Measurements from ENCODE around the gene TMEM123. TPM values are rescaled to one million over a fixed set of nuclear protein-coding genes. Genes with fewer than 3 reads are reported as not detected.

Gene TMEM123
- total and polyA plus RNA-seq, 10 of the 15 experiments (the other 5 are each of a cell fraction or from before 2014, with no cell fraction given) = 35.1 to 667 (median 123) TPM

- ATAC-seq (no peak), DNase-seq (ENCODE audit: low read depth, low spot score) (no peak), FAIRE-seq (no peak)
- BruUV-seq (replicated peaks) = no TSS peak
- no peaks in the 10 kb centered on the region for H3K9me3 ChIP-seq (replicated peaks; ENCODE audit: control insufficient read depth, insufficient read depth, low read length)
- H3K27me3 ChIP-seq (replicated peaks in 1 of 2; ENCODE audit: control insufficient read depth in 2 of 2, insufficient read depth in 2 of 2, low read length in 1 of 2) = 0 out of 4 replicates have a peak, but pooled peaks cover 0 to 3% of the 10 kb centered on the region in 2 experiments
- ChIA-PET SMC1A (ENCODE audit: uncharacterized antibody, unreplicated experiment) (interaction anchor here (0.6 to 4.4 kb wide), 16 partner anchors 8 to 193 kb away, joined by 3 to 17 read pairs (median 4); no protein-coding TSS in a partner anchor), RAD21 (ENCODE audit: unreplicated experiment) (interaction anchor here (0.6 to 2.8 kb wide), 6 partner anchors 8 to 126 kb away, joined by 3 to 11 read pairs (median 6); no protein-coding TSS in a partner anchor), CTCF (interaction anchor here (1.1 to 2.9 kb wide), 8 partner anchors 10 to 199 kb away, joined by 3 to 24 read pairs (median 6); no protein-coding TSS in a partner anchor), POLR2A (interaction anchor here (0.5 to 1.2 kb wide), 3 partner anchors 9 to 665 kb away, joined by 3 to 5 read pairs (median 3); no protein-coding TSS in a partner anchor)
- no peak overlapping the region for H3K27ac ChIP-seq (ENCODE audit: control insufficient read depth, insufficient read depth)
- WGBS (ENCODE audit: insufficient coverage, insufficient replicate concordance, low lambda C conversion rate, missing lambda C conversion rate) = 93% methylated on average over 1 of the region's 1 CpG
- H3K4me1 ChIP-seq (ENCODE audit: control insufficient read depth, insufficient read depth, low read length) = peaks cover 11% of the 10 kb centered on the region
- in situ Hi-C loops (cut with MboI) (loop anchor here (25.0 kb wide), 1 partner anchor 100 kb away; no protein-coding TSS in a partner anchor), intact Hi-C loops (cut with micrococcal nuclease; ENCODE audit: unreplicated experiment) (no loop called here)
- H2AFZ ChIP-seq (ENCODE audit: control insufficient read depth, low read depth, low read length) = no peak overlapping the region
- no peaks in the 10 kb centered on the region for H3K36me3 ChIP-seq (ENCODE audit: control insufficient read depth in 2 of 2, insufficient read depth in 2 of 2, low read length in 1 of 2)
- no peaks in the 10 kb centered on the region for H4K20me1 ChIP-seq (ENCODE audit: control insufficient read depth, insufficient read depth)
- no peak overlapping the region for H3K9ac ChIP-seq (ENCODE audit: control insufficient read depth, insufficient read depth, low read length)
- H3K79me2 ChIP-seq (ENCODE audit: control insufficient read depth, insufficient read depth, low read length) = no peaks in the 10 kb centered on the region
- H3K4me2 ChIP-seq (ENCODE audit: control insufficient read depth, insufficient read depth) = no peak overlapping the region
- H3K4me3 ChIP-seq = no peak overlapping the region
- no peak for TF ChIP-seq HCFC1 (IDR thresholded peaks at IDR 0.05; ENCODE audit: low read length)
- TF ChIP-seq, protein P1, sequence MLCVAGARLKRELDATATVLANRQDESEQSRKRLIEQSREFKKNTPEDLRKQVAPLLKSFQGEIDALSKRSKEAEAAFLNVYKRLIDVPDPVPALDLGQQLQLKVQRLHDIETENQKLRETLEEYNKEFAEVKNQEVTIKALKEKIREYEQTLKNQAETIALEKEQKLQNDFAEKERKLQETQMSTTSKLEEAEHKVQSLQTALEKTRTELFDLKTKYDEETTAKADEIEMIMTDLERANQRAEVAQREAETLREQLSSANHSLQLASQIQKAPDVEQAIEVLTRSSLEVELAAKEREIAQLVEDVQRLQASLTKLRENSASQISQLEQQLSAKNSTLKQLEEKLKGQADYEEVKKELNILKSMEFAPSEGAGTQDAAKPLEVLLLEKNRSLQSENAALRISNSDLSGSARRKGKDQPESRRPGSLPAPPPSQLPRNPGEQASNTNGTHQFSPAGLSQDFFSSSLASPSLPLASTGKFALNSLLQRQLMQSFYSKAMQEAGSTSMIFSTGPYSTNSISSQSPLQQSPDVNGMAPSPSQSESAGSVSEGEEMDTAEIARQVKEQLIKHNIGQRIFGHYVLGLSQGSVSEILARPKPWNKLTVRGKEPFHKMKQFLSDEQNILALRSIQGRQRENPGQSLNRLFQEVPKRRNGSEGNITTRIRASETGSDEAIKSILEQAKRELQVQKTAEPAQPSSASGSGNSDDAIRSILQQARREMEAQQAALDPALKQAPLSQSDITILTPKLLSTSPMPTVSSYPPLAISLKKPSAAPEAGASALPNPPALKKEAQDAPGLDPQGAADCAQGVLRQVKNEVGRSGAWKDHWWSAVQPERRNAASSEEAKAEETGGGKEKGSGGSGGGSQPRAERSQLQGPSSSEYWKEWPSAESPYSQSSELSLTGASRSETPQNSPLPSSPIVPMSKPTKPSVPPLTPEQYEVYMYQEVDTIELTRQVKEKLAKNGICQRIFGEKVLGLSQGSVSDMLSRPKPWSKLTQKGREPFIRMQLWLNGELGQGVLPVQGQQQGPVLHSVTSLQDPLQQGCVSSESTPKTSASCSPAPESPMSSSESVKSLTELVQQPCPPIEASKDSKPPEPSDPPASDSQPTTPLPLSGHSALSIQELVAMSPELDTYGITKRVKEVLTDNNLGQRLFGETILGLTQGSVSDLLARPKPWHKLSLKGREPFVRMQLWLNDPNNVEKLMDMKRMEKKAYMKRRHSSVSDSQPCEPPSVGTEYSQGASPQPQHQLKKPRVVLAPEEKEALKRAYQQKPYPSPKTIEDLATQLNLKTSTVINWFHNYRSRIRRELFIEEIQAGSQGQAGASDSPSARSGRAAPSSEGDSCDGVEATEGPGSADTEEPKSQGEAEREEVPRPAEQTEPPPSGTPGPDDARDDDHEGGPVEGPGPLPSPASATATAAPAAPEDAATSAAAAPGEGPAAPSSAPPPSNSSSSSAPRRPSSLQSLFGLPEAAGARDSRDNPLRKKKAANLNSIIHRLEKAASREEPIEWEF (IDR thresholded peaks at IDR 0.05; ENCODE audit: insufficient replicate concordance, low read depth, low read length) = no peak
- TF ChIP-seq MYB (IDR thresholded peaks at IDR 0.05; ENCODE audit: borderline replicate concordance, low read depth, low read length) = no peak
- TF ChIP-seq CEBPB (IDR thresholded peaks at IDR 0.05; ENCODE audit: borderline replicate concordance in 1 of 2, low read depth in 2 of 2, low read length in 2 of 2) = no peak
Observed at GRCh38 chr11:102487214-102487613, 34.6 kb upstream of the TMEM123 start.

All from GM12878 (cell line).